H9 (cell line): ENCODE data around the gene TMEM106A. TPM values are rescaled to one million over a fixed set of nuclear protein-coding genes. Genes with fewer than 3 reads are reported as not detected.
"Not testable (repeated sequence)": the region's sequence is repeated elsewhere in the genome, so short reads cannot be mapped to it uniquely, and the experiment has no call there.

Source experiments
- DNase-seq: peaks from one replicate; pipeline ENCODE4 v3.0.0-alpha.2; 2017
- H2AFZ ChIP-seq: one replicate; pipeline ENCODE4 v1.6.1; 2013; ENCODE audit warnings: mild to moderate bottlenecking, low read length, control low read depth, moderate library complexity
- H2AK5ac ChIP-seq: 2 replicates; pipeline ENCODE4 v1.6.1; 2013; ENCODE audit warnings: low read length, control low read depth, mixed read lengths; ENCODE audit not compliant: insufficient read length
- H2BK120ac ChIP-seq: one replicate; pipeline ENCODE4 v1.6.1; 2013; ENCODE audit warnings: low read depth, mild to moderate bottlenecking, low read length, control low read depth, inconsistent platforms; ENCODE audit not compliant: poor library complexity, severe bottlenecking
- H2BK12ac ChIP-seq: 2 replicates; pipeline ENCODE4 v1.6.1; 2013; ENCODE audit warnings: low read length, control low read depth, mixed read lengths, low read depth; ENCODE audit not compliant: insufficient read length
- H2BK15ac ChIP-seq: 2 replicates; pipeline ENCODE4 v1.6.1; 2013; ENCODE audit warnings: low read depth, low read length, control low read depth
- H2BK20ac ChIP-seq: one replicate; pipeline ENCODE4 v1.6.1; 2013; ENCODE audit warnings: low read depth, mild to moderate bottlenecking, low read length, control low read depth, inconsistent platforms; ENCODE audit not compliant: poor library complexity, severe bottlenecking
- H2BK5ac ChIP-seq: 2 replicates; pipeline ENCODE4 v1.6.1; 2013; ENCODE audit warnings: low read length, control low read depth, mixed read lengths; ENCODE audit not compliant: insufficient read length
- H3K14ac ChIP-seq: 2 replicates; pipeline ENCODE4 v1.6.1; 2013; ENCODE audit warnings: low read length, control low read depth; ENCODE audit not compliant: insufficient read depth
- H3K18ac ChIP-seq: 2 replicates; pipeline ENCODE4 v1.6.1; 2013; ENCODE audit warnings: low read depth, mild to moderate bottlenecking, mixed read lengths, low read length, control low read depth; ENCODE audit not compliant: insufficient read length
- H3K23ac ChIP-seq: 2 replicates; pipeline ENCODE4 v1.6.1; 2013; ENCODE audit warnings: low read length, control low read depth, mixed read lengths, low read depth; ENCODE audit not compliant: insufficient read length
- H3K23me2 ChIP-seq: 2 replicates; pipeline ENCODE4 v1.6.1; 2013; ENCODE audit warnings: low read depth, mild to moderate bottlenecking, mixed read lengths, low read length, control low read depth; ENCODE audit not compliant: insufficient read length, poor library complexity, severe bottlenecking
- H3K27ac ChIP-seq: 2 replicates; pipeline ENCODE4 v1.5.1; 2013; ENCODE audit warnings: low read length, control low read depth, mixed read lengths, low read depth; ENCODE audit not compliant: insufficient read length
- H3K27me3 ChIP-seq: 2 replicates; pipeline ENCODE4 v1.6.1; 2013; ENCODE audit warnings: low read length, control low read depth, inconsistent platforms; ENCODE audit not compliant: insufficient read depth
- H3K4ac ChIP-seq: 2 replicates; pipeline ENCODE4 v1.6.1; 2013; ENCODE audit warnings: low read depth, mild to moderate bottlenecking, control low read depth, inconsistent platforms, low read length, moderate library complexity
- H3K4me1 ChIP-seq: 2 replicates; pipeline ENCODE4 v1.6.1; 2013; ENCODE audit warnings: low read length, control low read depth, inconsistent platforms; ENCODE audit not compliant: insufficient read depth
- H3K4me2 ChIP-seq: 2 replicates; pipeline ENCODE4 v1.6.1; 2013; ENCODE audit warnings: low read length, control low read depth, mixed read lengths; ENCODE audit not compliant: insufficient read length, insufficient read depth
- H3K56ac ChIP-seq: 2 replicates; pipeline ENCODE4 v1.6.1; 2013; ENCODE audit warnings: low read depth, mild to moderate bottlenecking, mixed read lengths, low read length, control low read depth; ENCODE audit not compliant: insufficient read length
- H3K79me1 ChIP-seq: 2 replicates; pipeline ENCODE4 v1.6.1; 2013; ENCODE audit warnings: low read depth, mild to moderate bottlenecking, moderate library complexity, low read length, control low read depth, inconsistent platforms; ENCODE audit not compliant: insufficient read depth, poor library complexity, severe bottlenecking
- H3K79me2 ChIP-seq: 2 replicates; pipeline ENCODE4 v1.6.1; 2013; ENCODE audit warnings: low read length, control low read depth, inconsistent platforms; ENCODE audit not compliant: insufficient read depth
- H3K9ac ChIP-seq: 2 replicates; pipeline ENCODE4 v1.6.1; 2013; ENCODE audit warnings: low read length, control low read depth, mixed read lengths; ENCODE audit not compliant: insufficient read length; ENCODE audit errors: extremely low read depth
- H3K9me3 ChIP-seq: one replicate; pipeline ENCODE4 v1.6.1; 2013; ENCODE audit warnings: low read depth, low read length, inconsistent platforms; ENCODE audit not compliant: control insufficient read depth
- H3T11ph ChIP-seq: one replicate; pipeline ENCODE4 v1.6.1; 2013; ENCODE audit warnings: mild to moderate bottlenecking, low read length, control low read depth, inconsistent platforms
- H4K20me1 ChIP-seq: one replicate; pipeline ENCODE4 v1.6.1; 2013; ENCODE audit not compliant: control insufficient read depth, insufficient read length, insufficient read depth
- H4K5ac ChIP-seq: 2 replicates; pipeline ENCODE4 v1.6.1; 2013; ENCODE audit warnings: low read depth, mild to moderate bottlenecking, mixed read lengths, low read length, control low read depth; ENCODE audit not compliant: insufficient read length
- H4K8ac ChIP-seq: replicated peaks from 2 replicates; pipeline ENCODE4 v1.6.1; 2013; ENCODE audit warnings: low read length, control low read depth, mixed read lengths, low read depth; ENCODE audit not compliant: insufficient read length
- H4K91ac ChIP-seq: 2 replicates; pipeline ENCODE4 v1.6.1; 2013; ENCODE audit warnings: low read depth, mild to moderate bottlenecking, moderate library complexity, mixed read lengths, low read length, control low read depth; ENCODE audit not compliant: insufficient read length
- H3K27ac Mint-ChIP-seq, 3 experiments: 2 replicates in 2 of 3; 3 replicates in 1 of 3; pipeline ENCODE4 v1.8.0; 2020 to 2021; ENCODE audit warnings: mixed read lengths in 3 of 3, mild to moderate bottlenecking in 1 of 3, moderate library complexity in 1 of 3
- H3K27me3 Mint-ChIP-seq: 2 replicates; pipeline ENCODE4 v1.8.0; 2021; ENCODE audit warnings: low read depth, mild to moderate bottlenecking, moderate library complexity, mixed read lengths
- H3K36me3 Mint-ChIP-seq, 3 experiments: 2 replicates in 2 of 3; 3 replicates in 1 of 3; pipeline ENCODE4 v1.8.0; 2020 to 2021; ENCODE audit warnings: low read depth in 3 of 3, mixed read lengths in 3 of 3; ENCODE audit not compliant: insufficient read depth in 1 of 3
- H3K4me1 Mint-ChIP-seq, 2 experiments: 2 replicates each; pipeline ENCODE4 v1.8.0; 2020; ENCODE audit warnings: mixed read lengths in 2 of 2
- H3K4me3 Mint-ChIP-seq, 2 experiments: 2 replicates in 1 of 2; 3 replicates in 1 of 2; pipeline ENCODE4 v1.8.0; 2020 to 2021; ENCODE audit warnings: mild to moderate bottlenecking in 2 of 2, mixed read lengths in 2 of 2, moderate library complexity in 1 of 2
- H3K9me3 Mint-ChIP-seq, 2 experiments: 2 replicates in 1 of 2; 3 replicates in 1 of 2; pipeline ENCODE4 v1.8.0; 2020; ENCODE audit warnings: mild to moderate bottlenecking in 2 of 2, mixed read lengths in 2 of 2, moderate library complexity in 1 of 2
- CTCF ChIP-seq: fragments of 200-600 bp; sonication (generic); conservative IDR thresholded peaks from 3 replicates; pipeline ENCODE4 v1.8.0; 2021; ENCODE audit warnings: antibody characterized with exemption, mild to moderate bottlenecking
- WGBS: extraction: QIAGEN DNeasy Blood & Tissue Kit; methylation state at CpG from one replicate; pipeline ENCODE4 v1.1.7; 2013; ENCODE audit warnings: missing lambda C conversion rate, low lambda C conversion rate, mixed read lengths; ENCODE audit not compliant: insufficient read length; ENCODE audit errors: extremely low coverage; 5-methylcytosine and 5-hydroxymethylcytosine counted together
- total RNA-seq: library from RNA; stranded (reverse); gene quantifications from 2 replicates; pipeline ENCODE4 v1.2.1, GENCODE V29; 2021

The TMEM106A gene
- total RNA-seq, 1 experiment from 2014 or later: 3.7 TPM

GRCh38 chr17:43200127-43200526 lies 11.5 kb upstream of the TMEM106A start:
- no peaks in the 10 kb centered on the region for H3K9me3 Mint-ChIP-seq
- Histone ChIP-seq H3K56ac (no peak overlapping the region), H2BK12ac (no peak overlapping the region), H4K8ac (no peak overlapping the region), H3K79me1 (no peaks in the 10 kb centered on the region), H2AFZ (no peak overlapping the region), H3K9ac (no peak overlapping the region), H2BK120ac (no peak overlapping the region), H3T11ph (no peak overlapping the region), H3K4ac (no peak overlapping the region), H3K27me3 (no peaks in the 10 kb centered on the region), H3K23me2 (no peaks in the 10 kb centered on the region), H3K18ac (no peak overlapping the region), H3K9me3 (no peaks in the 10 kb centered on the region), H2BK15ac (no peak overlapping the region), H3K23ac (no peak overlapping the region), H3K4me2 (no peak overlapping the region), H3K79me2 (no peaks in the 10 kb centered on the region), H2BK20ac (no peak overlapping the region), H3K14ac (no peak overlapping the region), H2BK5ac (no peak overlapping the region), H3K27ac (no peak overlapping the region), H3K4me1 (no peaks in the 10 kb centered on the region), H4K91ac (no peak overlapping the region), H4K5ac (no peak overlapping the region), H2AK5ac (no peak overlapping the region), H4K20me1 (no peaks in the 10 kb centered on the region)
- TF ChIP-seq CTCF: no peak
- no peaks in the 10 kb centered on the region for H3K27me3 Mint-ChIP-seq
- H3K4me1 Mint-ChIP-seq: no peaks in the 10 kb centered on the region
- no peak for DNase-seq
- no peak overlapping the region; a peak in 1 of 7 replicates for H3K27ac Mint-ChIP-seq
- no peak overlapping the region for H3K4me3 Mint-ChIP-seq
- peaks cover 15 to 65% (median 64%) of the 10 kb centered on the region in 3 experiments; a peak in 6 of 7 replicates for H3K36me3 Mint-ChIP-seq
- no CpG with 5 or more reads among the region's 4 CpGs for WGBS

DNA sequence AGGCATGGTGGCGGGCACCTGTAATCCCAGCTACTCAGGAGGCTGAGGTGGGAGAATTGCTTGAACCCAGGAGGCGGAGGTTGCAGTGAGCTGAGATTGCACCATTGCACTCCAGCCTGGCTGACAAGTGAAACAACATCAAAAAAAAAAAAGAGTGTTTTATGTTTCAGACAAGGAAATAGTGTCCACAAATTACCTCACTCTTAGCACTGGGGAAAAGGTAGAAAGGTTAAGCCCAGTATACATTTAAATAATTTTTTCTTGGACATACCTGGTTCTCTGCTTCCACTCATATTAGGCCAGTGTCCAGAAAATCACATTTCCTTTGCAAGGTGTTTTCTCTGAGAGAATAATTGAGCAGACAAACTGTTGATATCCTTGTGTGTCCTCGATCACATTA lies 8.7 kb upstream of the TMEM106A start:
- not testable (repeated sequence) for H3K18ac ChIP-seq, H3K23me2 ChIP-seq, H3K4me3 Mint-ChIP-seq, H2AFZ ChIP-seq, H2BK120ac ChIP-seq, H3K79me1 ChIP-seq, H3K14ac ChIP-seq, H2BK12ac ChIP-seq, H2BK15ac ChIP-seq, H3T11ph ChIP-seq, H3K27me3 Mint-ChIP-seq, H3K23ac ChIP-seq, H4K20me1 ChIP-seq, H3K9me3 ChIP-seq, H3K56ac ChIP-seq, H3K4me1 Mint-ChIP-seq, H4K5ac ChIP-seq, H3K27me3 ChIP-seq, H2BK20ac ChIP-seq, H3K27ac ChIP-seq, H3K27ac Mint-ChIP-seq, DNase-seq, H3K9ac ChIP-seq, H3K4ac ChIP-seq, H4K91ac ChIP-seq, H3K4me1 ChIP-seq, H3K9me3 Mint-ChIP-seq, H4K8ac ChIP-seq, H3K4me2 ChIP-seq, H2AK5ac ChIP-seq, H2BK5ac ChIP-seq, H3K79me2 ChIP-seq
- H3K36me3 Mint-ChIP-seq: peaks cover 10 to 50% (median 49%) of the 10 kb centered on the region in 3 experiments; a peak in 6 of 7 replicates
- no CpG with 5 or more reads among the region's 3 CpGs for WGBS
